GM12892 (cell line): Measurements from ENCODE around the gene PRRX2.

Source experiments
- POLR2A ChIP-seq: IDR thresholded peaks from 2 replicates; pipeline ENCODE4 v1.6.1; 2011; ENCODE audit warnings: low read depth, low read length, control low read depth
- POLR2AphosphoS5 ChIP-seq: IDR thresholded peaks from 2 replicates; pipeline ENCODE4 v1.6.1; 2011; ENCODE audit warnings: low read depth, low read length, control low read depth
- TAF1 ChIP-seq: IDR thresholded peaks from 2 replicates; pipeline ENCODE4 v1.6.1; 2011; ENCODE audit warnings: low read depth, mild to moderate bottlenecking, control low read depth, low read length, borderline replicate concordance

- TF ChIP-seq POLR2A (no peak), POLR2AphosphoS5 (no peak), TAF1 (no peak)
Measured at GRCh38 chr9:129647635-129648034, 17.8 kb upstream of the PRRX2 start.
